CD4-positive, CD25-positive, alpha-beta regulatory T cell (primary cell): Measurements from ENCODE around the gene SERHL2. TPM values are rescaled to one million over a fixed set of nuclear protein-coding genes. Genes with fewer than 3 reads are reported as not detected.
A peak's percentile ranks its signal among the peaks of the same experiment; 100 is the strongest.
"Not testable (repeated sequence)": the region's sequence is repeated elsewhere in the genome, so short reads cannot be mapped to it uniquely, and the experiment has no call there.

ENCODE experiments used
- ATAC-seq, 2 donors: fragments of 150-1000 bp; cut with Tn5 transposase; one replicate each; pipeline ENCODE4 v1.10.0; 2021; ENCODE audit warnings: low read depth in 2 of 2, moderate number of reproducible peaks in 2 of 2, moderate library complexity in 1 of 2
- DNase-seq, 3 donors: peaks; one replicate each; pipeline versions ENCODE4 v3.0.0 to v3.0.0-alpha.2; 2012 to 2022; ENCODE audit warnings: mixed read lengths in 1 of 3
- H3K27ac ChIP-seq: one replicate; pipeline ENCODE4 v1.7.0; 2013; ENCODE audit warnings: mild to moderate bottlenecking, low read length; ENCODE audit not compliant: insufficient read depth, poor library complexity, severe bottlenecking
- H3K27me3 ChIP-seq: one replicate; pipeline ENCODE4 v1.7.0; 2013; ENCODE audit warnings: low read length; ENCODE audit not compliant: control insufficient read depth, insufficient read depth
- H3K36me3 ChIP-seq: one replicate; pipeline ENCODE4 v1.7.0; 2013; ENCODE audit warnings: mild to moderate bottlenecking, low read length, moderate library complexity; ENCODE audit not compliant: control insufficient read depth, insufficient read depth
- H3K4me1 ChIP-seq: 2 replicates; pipeline ENCODE4 v1.7.0; 2013; ENCODE audit warnings: mild to moderate bottlenecking, low read length; ENCODE audit not compliant: insufficient read depth, control insufficient read depth, poor library complexity, severe bottlenecking
- H3K4me3 ChIP-seq: one replicate; pipeline ENCODE4 v1.7.0; 2013; ENCODE audit warnings: low read depth, mild to moderate bottlenecking, low read length, moderate library complexity
- H3K9me3 ChIP-seq, 2 experiments: 1 replicate in 1 of 2; 2 replicates in 1 of 2; pipeline ENCODE4 v1.7.0; 2013; ENCODE audit warnings: low read length in 2 of 2, mild to moderate bottlenecking in 1 of 2, moderate library complexity in 1 of 2; ENCODE audit not compliant: control insufficient read depth in 2 of 2
- H3K27ac Mint-ChIP-seq, 3 donors: one replicate each; pipeline ENCODE4 v1.8.0; 2020 to 2022; ENCODE audit warnings: mild to moderate bottlenecking in 3 of 3, mixed read lengths in 3 of 3, moderate library complexity in 2 of 3
- H3K27me3 Mint-ChIP-seq: one replicate; pipeline ENCODE4 v1.8.0; 2022; ENCODE audit warnings: mild to moderate bottlenecking, mixed read lengths
- H3K36me3 Mint-ChIP-seq: one replicate; pipeline ENCODE4 v1.8.0; 2020; ENCODE audit warnings: mixed read lengths
- H3K4me1 Mint-ChIP-seq, 4 donors: one replicate each; pipeline ENCODE4 v1.8.0; 2020 to 2022; ENCODE audit warnings: mixed read lengths in 4 of 4, mild to moderate bottlenecking in 1 of 4
- H3K4me3 Mint-ChIP-seq, 4 donors: one replicate each; pipeline ENCODE4 v1.8.0; 2020 to 2022; ENCODE audit warnings: mild to moderate bottlenecking in 4 of 4, mixed read lengths in 4 of 4, moderate library complexity in 3 of 4
- H3K9me3 Mint-ChIP-seq, 7 donors: one replicate each; pipeline ENCODE4 v1.8.0; 2020 to 2022; ENCODE audit warnings: mixed read lengths in 7 of 7, mild to moderate bottlenecking in 3 of 7, moderate library complexity in 2 of 7
- polyA plus RNA-seq, 4 donors: library from polyadenylated mRNA; unstranded; fragments of 300-500 nt; fragmentation: Illumina TruSeq; gene quantifications; one replicate each; pipeline ENCODE4 v1.2.3, GENCODE V29; 2021
- total RNA-seq: library from RNA; stranded (reverse); gene quantifications from one replicate; pipeline ENCODE4 v1.2.3, GENCODE V29; 2022

The SERHL2 gene
- total and polyA plus RNA-seq, 5 donors from 2014 or later = 0.41 to 0.76 (median 0.50) TPM; not detected in 2

DNA sequence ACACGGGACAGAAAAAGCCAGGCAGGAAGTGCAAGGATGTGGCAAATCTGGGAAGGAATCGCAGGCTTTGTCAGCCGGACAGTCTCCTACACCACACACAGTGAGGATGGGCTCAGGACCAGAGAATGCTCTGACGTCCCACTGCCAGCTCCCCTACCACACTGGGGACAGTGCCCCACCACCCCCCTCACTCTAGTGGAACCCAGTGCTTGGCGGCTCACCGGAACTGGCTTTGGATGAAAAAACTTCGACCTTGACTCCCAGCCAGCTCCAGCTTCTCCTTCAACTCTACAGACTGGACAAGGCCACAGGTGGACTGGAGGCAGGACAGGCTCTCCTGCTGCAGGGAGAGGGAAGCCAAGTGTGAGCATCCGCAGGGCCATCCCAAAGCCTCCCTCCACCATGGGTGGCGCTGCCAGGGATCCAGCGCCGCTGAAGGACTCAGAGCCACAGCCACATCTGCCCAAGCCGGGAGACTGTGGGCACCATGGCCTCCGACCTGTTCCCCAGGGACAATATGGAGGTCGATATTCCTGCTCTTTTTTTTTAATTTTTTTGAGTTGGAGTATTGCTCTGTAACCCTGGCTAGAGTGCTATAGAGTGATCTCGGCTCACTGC is 24.0 kb downstream of the SERHL2 start:
- H3K36me3 Mint-ChIP-seq = peaks cover 3% of the 10 kb centered on the region
- no peaks in the 10 kb centered on the region for H3K27me3 ChIP-seq
- H3K27ac Mint-ChIP-seq = no peak overlapping the region
- ATAC-seq = no peak
- H3K4me3 ChIP-seq = no peak overlapping the region
- H3K27ac ChIP-seq = no peak overlapping the region
- no peak for DNase-seq
- no peaks in the 10 kb centered on the region for H3K27me3 Mint-ChIP-seq
- H3K36me3 ChIP-seq = peaks cover 28% of the 10 kb centered on the region
- peaks cover 11% of the 10 kb centered on the region for H3K4me1 ChIP-seq
- no peaks in the 10 kb centered on the region for H3K9me3 ChIP-seq
- H3K4me1 Mint-ChIP-seq = peaks cover 8 to 16% (median 12%) of the 10 kb centered on the region in 4 donors
- peak overlapping the region in 1 of 4 donors; percentile 3 for H3K4me3 Mint-ChIP-seq
- H3K9me3 Mint-ChIP-seq = no peaks in the 10 kb centered on the region

DNA sequence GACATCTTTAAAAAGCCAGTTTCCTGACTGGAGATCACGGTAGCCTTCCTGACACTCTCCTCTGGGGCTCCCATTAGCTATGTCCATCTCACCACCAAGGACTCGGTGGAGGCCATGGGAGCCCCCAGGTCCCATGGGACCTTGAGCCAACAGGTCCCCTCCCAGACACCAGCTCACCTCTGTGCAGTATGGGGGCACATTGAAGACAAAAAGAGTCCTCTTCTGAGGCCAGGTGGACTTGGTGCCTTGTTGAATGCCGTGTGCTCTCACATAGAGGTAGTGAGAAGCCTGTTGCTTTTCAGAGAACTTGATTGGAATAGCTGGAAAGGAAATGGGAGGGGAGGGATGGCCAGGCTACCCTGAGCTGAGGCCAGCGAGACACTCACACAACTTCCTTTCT is 26.3 kb downstream of the SERHL2 start:
- peaks cover 8 to 17% (median 12%) of the 10 kb centered on the region in 4 donors for H3K4me1 Mint-ChIP-seq
- not testable (repeated sequence) for H3K27me3 ChIP-seq, DNase-seq, H3K36me3 Mint-ChIP-seq, H3K4me3 Mint-ChIP-seq, H3K27me3 Mint-ChIP-seq, H3K9me3 Mint-ChIP-seq, ATAC-seq, H3K27ac Mint-ChIP-seq, H3K4me3 ChIP-seq, H3K27ac ChIP-seq, H3K9me3 ChIP-seq
- Histone ChIP-seq H3K4me1 (peaks cover 11% of the 10 kb centered on the region), H3K36me3 (peaks cover 35% of the 10 kb centered on the region)

DNA sequence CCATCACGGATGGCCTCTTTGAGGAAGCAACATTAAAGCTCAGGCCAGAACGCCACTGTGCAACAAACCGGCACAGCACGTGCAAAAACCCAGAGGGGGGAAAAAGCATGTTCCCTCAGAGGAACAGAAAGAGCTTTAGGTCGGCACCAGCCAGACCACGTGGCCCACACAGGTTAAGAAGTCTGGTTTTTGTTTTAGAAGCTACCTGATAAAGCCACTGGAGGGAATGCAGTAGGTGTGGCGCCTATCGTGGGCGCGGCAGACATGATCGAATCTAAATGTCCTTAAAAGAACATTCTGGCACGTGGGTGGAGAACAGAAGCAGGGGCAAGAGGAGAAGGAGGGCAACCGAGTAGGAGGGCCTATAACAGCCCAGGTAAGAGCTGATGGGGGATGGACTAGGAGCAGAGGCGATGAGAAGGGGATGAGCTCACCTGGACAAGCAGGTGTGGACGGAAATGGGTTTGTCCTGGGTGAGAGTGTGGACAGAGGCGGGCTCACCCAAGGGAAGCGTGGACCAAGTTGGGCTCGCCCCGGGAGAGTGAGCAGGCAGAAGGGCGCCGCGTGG is 27.5 kb downstream of the SERHL2 start:
- H3K4me3 Mint-ChIP-seq = peak overlapping the region; percentile 95 to 98 (median 96)
- H3K4me1 ChIP-seq = peaks cover 11% of the 10 kb centered on the region
- not testable (repeated sequence) for H3K9me3 ChIP-seq, H3K36me3 Mint-ChIP-seq, H3K9me3 Mint-ChIP-seq, DNase-seq, H3K27me3 ChIP-seq, H3K27me3 Mint-ChIP-seq
- ATAC-seq = peak in 1 of 2 donors; percentile 10
- H3K36me3 ChIP-seq = peaks cover 45% of the 10 kb centered on the region
- H3K4me3 ChIP-seq = peak overlapping the region; percentile 55
- peak overlapping the region; percentile 89 to 96 (median 93) for H3K27ac Mint-ChIP-seq
- peak overlapping the region; percentile 51 for H3K27ac ChIP-seq
- peaks cover 8 to 17% (median 12%) of the 10 kb centered on the region in 4 donors for H3K4me1 Mint-ChIP-seq

DNA sequence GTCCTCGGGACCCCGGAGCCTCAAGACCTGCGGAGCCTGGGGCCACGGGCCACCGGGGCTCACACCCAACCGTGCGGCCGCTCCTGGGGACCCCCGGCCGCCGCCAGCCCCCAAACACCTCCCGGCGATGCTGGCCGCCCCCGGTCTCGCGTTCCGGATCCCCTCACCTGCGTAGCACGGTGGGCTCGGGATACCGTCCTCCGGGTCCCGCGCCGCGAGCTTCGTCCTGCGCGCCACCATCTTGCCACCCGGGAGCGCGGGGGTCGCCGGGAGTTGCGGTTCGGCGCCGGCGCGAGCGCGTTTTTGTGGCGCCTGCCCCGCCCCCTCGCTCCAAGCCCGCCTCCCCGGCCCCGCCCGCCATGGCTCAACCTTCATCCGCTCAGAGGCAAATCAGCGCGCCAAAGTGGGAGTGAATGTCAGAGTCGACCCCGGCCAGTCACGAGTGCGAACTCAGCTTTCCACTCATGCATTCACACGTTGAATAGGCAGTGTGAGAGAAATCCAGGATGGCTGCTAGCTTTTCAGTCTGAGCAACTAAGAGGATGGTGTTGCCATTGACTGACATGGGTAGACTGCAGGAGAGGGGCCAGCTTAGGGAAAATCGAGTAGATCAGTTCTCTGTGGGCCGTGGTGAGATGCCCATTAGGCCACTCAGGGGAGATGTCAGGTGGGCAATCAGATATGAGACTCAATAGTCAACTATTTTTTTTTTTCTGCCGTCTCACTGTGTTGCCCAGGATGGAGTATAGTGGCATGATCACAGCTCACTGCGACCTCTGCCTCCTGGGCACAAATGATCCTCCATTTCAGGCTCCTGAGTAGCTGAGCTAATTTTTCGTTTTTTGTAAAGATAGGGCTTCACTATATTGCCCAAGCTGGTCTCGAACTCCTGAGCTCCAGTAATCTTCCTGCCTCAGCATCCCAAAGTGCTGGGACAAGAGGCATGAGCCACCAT is 28.3 kb downstream of the SERHL2 start:
- peaks cover 5% of the 10 kb centered on the region for H3K36me3 Mint-ChIP-seq
- peak overlapping the region; percentile 93 to 96 (median 95) for H3K4me3 Mint-ChIP-seq
- H3K27me3 ChIP-seq = no peaks in the 10 kb centered on the region
- DNase-seq (peak; percentile 75 to 89 (median 81)), ATAC-seq (peak; percentile 89)
- H3K4me3 ChIP-seq = peak overlapping the region; percentile 70
- peaks cover 50% of the 10 kb centered on the region for H3K36me3 ChIP-seq
- H3K4me1 Mint-ChIP-seq = peaks cover 8 to 17% (median 12%) of the 10 kb centered on the region in 4 donors
- H3K4me1 ChIP-seq = peaks cover 11% of the 10 kb centered on the region
- H3K9me3 Mint-ChIP-seq = no peaks in the 10 kb centered on the region
- H3K27ac ChIP-seq = peak overlapping the region; percentile 51
- H3K27me3 Mint-ChIP-seq = no peaks in the 10 kb centered on the region
- H3K27ac Mint-ChIP-seq = peak overlapping the region; percentile 56 to 89 (median 81)
- no peaks in the 10 kb centered on the region for H3K9me3 ChIP-seq

DNA sequence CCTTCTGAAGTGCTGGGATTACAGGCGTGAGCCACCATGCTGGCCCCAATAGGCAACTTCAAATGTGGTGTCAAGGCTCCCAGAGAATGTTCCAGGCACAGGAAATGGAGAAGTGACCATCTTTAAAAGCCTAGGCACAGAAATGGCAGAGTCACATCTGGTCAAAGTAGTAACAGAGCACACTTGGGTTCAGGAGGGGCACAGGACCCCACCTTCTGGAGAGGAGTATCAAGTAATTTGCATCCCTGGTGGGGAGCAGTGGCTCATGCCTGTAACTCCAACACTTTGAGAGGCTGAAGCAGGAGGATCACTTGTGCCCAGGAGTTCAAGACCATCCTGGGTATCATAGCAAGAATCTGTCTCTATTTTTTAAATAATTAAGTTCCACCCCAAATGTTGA is 29.2 kb downstream of the SERHL2 start:
- no peaks in the 10 kb centered on the region for H3K9me3 Mint-ChIP-seq
- no peaks in the 10 kb centered on the region for H3K27me3 ChIP-seq
- DNase-seq (no peak), ATAC-seq (no peak)
- H3K4me1 Mint-ChIP-seq = peaks cover 8 to 17% (median 12%) of the 10 kb centered on the region in 4 donors
- H3K4me3 ChIP-seq = no peak overlapping the region
- peak overlapping the region; percentile 88 to 95 (median 91) for H3K4me3 Mint-ChIP-seq
- H3K9me3 ChIP-seq = no peaks in the 10 kb centered on the region
- no peaks in the 10 kb centered on the region for H3K27me3 Mint-ChIP-seq
- peak overlapping the region in 1 of 3 donors; percentile 87 for H3K27ac Mint-ChIP-seq
- no peak overlapping the region for H3K27ac ChIP-seq
- H3K4me1 ChIP-seq = peaks cover 11% of the 10 kb centered on the region
- peaks cover 10% of the 10 kb centered on the region for H3K36me3 Mint-ChIP-seq
- H3K36me3 ChIP-seq = peaks cover 51% of the 10 kb centered on the region

DNA sequence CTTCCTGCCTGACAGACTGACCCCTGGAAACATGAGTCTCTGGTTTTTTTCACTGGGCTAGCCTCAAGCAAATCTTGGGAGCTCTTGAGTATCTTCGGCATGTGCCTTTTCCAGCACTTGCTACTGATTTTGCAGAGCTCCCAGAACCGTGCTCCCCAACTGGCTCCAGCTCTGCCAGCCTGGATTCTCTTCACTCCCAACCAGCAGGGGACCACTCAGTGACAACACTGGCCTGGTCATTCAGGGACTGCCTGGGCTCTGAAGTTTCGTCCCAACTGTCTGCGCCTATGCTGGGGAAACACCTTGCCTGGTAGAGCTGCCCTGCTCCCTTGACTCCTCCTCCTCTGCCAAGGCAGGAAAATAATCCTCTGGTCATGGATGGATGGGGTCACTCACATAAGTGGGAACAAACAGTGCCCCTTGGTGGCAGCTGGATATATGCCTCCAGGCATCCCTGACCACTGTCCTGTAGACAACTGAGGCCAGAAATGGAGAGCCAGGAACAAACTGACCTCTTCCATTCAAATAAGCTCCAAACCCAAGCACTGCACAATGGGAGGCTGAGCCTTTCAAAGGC is 30.7 kb downstream of the SERHL2 start:
- Histone ChIP-seq H3K36me3 (peaks cover 56% of the 10 kb centered on the region), H3K9me3 (no peaks in the 10 kb centered on the region), H3K27me3 (no peaks in the 10 kb centered on the region), H3K4me3 (no peak overlapping the region), H3K4me1 (peaks cover 11% of the 10 kb centered on the region), H3K27ac (no peak overlapping the region)
- no peaks in the 10 kb centered on the region for H3K27me3 Mint-ChIP-seq
- H3K27ac Mint-ChIP-seq = no peak overlapping the region
- DNase-seq = no peak
- ATAC-seq = no peak
- H3K4me3 Mint-ChIP-seq = peak overlapping the region in 2 of 4 donors; percentile 3 to 15
- peaks cover 10% of the 10 kb centered on the region for H3K36me3 Mint-ChIP-seq
- peaks cover 8 to 17% (median 12%) of the 10 kb centered on the region in 4 donors for H3K4me1 Mint-ChIP-seq
- H3K9me3 Mint-ChIP-seq = no peaks in the 10 kb centered on the region

DNA sequence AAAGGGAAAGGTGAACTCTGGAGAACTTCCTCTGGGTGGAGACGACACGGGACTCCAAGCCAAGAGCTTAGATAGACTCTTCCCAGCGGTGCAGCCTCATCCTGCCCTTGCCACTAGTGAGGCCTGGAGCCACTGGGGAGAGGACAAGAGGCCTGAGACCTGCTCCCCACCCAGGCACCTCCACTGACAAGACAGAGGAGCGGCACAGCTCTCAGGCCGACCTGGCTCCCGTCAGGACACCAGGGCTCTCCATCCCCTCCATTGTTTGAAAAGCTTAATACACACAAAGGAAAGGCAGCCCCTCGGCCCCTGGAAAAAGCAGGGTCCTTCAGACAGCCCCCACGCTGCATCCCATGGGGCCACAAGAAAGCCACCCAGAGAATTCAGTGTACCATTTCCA is 31.3 kb downstream of the SERHL2 start:
- DNase-seq = no peak
- ATAC-seq = no peak
- Mint-ChIP-seq H3K27me3 (no peaks in the 10 kb centered on the region), H3K4me1 (peaks cover 8 to 17% (median 12%) of the 10 kb centered on the region in 4 donors), H3K36me3 (peaks cover 10% of the 10 kb centered on the region), H3K9me3 (no peaks in the 10 kb centered on the region), H3K4me3 (peak overlapping the region in 1 of 4 donors; percentile 15), H3K27ac (no peak overlapping the region)
- peaks cover 58% of the 10 kb centered on the region for H3K36me3 ChIP-seq
- no peaks in the 10 kb centered on the region for H3K27me3 ChIP-seq
- peaks cover 11% of the 10 kb centered on the region for H3K4me1 ChIP-seq
- H3K4me3 ChIP-seq = no peak overlapping the region
- H3K9me3 ChIP-seq = no peaks in the 10 kb centered on the region
- no peak overlapping the region for H3K27ac ChIP-seq
